ENCODE results near the gene CBY2. TPM values are rescaled to one million over a fixed set of nuclear protein-coding genes. Genes with fewer than 3 reads are reported as not detected.
A peak's percentile ranks its signal among the peaks of the same experiment; 100 is the strongest.

CBY2 gene
- total and polyA plus RNA-seq, 10 of the 15 experiments (the other 5 are each of a cell fraction or from before 2014, with no cell fraction given), result 0.08 to 0.64 (median 0.23) TPM; not detected in 6

DNA sequence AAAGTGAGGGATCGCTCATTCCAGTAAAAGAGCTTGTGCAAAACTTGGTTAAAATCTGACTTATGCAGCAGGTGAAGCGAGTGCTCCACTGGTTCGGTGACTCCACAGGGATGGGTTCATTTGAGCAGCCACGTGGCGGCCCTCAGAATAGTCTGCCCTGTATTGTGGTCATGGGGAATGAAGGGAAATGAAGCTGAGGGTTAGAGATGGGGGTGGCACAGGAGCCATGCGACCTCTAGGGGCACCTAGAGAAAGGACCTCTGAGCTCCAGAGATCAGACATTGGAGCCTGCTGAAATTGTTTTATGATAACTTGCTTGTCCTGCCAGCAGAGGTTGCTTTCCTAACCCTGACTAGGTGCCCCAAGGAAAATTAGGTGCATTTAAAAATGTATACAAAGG is 26.6 kb downstream of the CBY2 start:
- no peaks in the 10 kb centered on the region for H3K36me3 ChIP-seq (ENCODE audit: control insufficient read depth in 2 of 2, insufficient read depth in 2 of 2, low read length in 1 of 2)
- ChIA-PET RAD21 (ENCODE audit: unreplicated experiment) (interaction anchor here (0.8 to 1.8 kb wide), 8 partner anchors 11 to 561 kb away, joined by 3 to 22 read pairs (median 4); no protein-coding TSS in a partner anchor), CTCF (interaction anchor here (0.7 to 3.6 kb wide), 19 partner anchors 9 to 659 kb away, joined by 3 to 49 read pairs (median 5); partner anchors contain the start of gene CBY2), SMC1A (ENCODE audit: uncharacterized antibody, unreplicated experiment) (interaction anchor here (0.6 to 1.8 kb wide), 12 partner anchors 10 to 177 kb away, joined by 3 to 28 read pairs (median 3); no protein-coding TSS in a partner anchor), POLR2A (no interaction called here)
- H3K79me2 ChIP-seq (ENCODE audit: control insufficient read depth, insufficient read depth, low read length), result no peaks in the 10 kb centered on the region
- intact Hi-C loops (cut with micrococcal nuclease; ENCODE audit: unreplicated experiment), result loop anchor here (1.0 to 2.0 kb wide), 2 partner anchors 105 to 218 kb away; no protein-coding TSS in a partner anchor
- ATAC-seq (peak; percentile 99), FAIRE-seq (no peak), DNase-seq (ENCODE audit: low read depth, low spot score) (no peak)
- no peaks in the 10 kb centered on the region for H4K20me1 ChIP-seq (ENCODE audit: control insufficient read depth, insufficient read depth)
- no peak overlapping the region for H3K4me2 ChIP-seq (ENCODE audit: control insufficient read depth, insufficient read depth)
- in situ Hi-C loops (cut with MboI), result loop anchor here (10.0 kb wide), 1 partner anchor 184 kb away; no protein-coding TSS in a partner anchor
- H3K27ac ChIP-seq (ENCODE audit: control insufficient read depth, insufficient read depth), result no peak overlapping the region
- no peaks in the 10 kb centered on the region for H3K9me3 ChIP-seq (replicated peaks; ENCODE audit: control insufficient read depth, insufficient read depth, low read length)
- no peaks in the 10 kb centered on the region for H3K27me3 ChIP-seq (replicated peaks in 1 of 2; ENCODE audit: control insufficient read depth in 2 of 2, insufficient read depth in 2 of 2, low read length in 1 of 2)
- H3K9ac ChIP-seq (ENCODE audit: control insufficient read depth, insufficient read depth, low read length), result no peak overlapping the region
- no TSS peak for BruUV-seq (replicated peaks)
- H2AFZ ChIP-seq (ENCODE audit: control insufficient read depth, low read depth, low read length), result no peak overlapping the region
- TF ChIP-seq, protein P1, sequence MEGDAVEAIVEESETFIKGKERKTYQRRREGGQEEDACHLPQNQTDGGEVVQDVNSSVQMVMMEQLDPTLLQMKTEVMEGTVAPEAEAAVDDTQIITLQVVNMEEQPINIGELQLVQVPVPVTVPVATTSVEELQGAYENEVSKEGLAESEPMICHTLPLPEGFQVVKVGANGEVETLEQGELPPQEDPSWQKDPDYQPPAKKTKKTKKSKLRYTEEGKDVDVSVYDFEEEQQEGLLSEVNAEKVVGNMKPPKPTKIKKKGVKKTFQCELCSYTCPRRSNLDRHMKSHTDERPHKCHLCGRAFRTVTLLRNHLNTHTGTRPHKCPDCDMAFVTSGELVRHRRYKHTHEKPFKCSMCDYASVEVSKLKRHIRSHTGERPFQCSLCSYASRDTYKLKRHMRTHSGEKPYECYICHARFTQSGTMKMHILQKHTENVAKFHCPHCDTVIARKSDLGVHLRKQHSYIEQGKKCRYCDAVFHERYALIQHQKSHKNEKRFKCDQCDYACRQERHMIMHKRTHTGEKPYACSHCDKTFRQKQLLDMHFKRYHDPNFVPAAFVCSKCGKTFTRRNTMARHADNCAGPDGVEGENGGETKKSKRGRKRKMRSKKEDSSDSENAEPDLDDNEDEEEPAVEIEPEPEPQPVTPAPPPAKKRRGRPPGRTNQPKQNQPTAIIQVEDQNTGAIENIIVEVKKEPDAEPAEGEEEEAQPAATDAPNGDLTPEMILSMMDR (IDR thresholded peaks at IDR 0.05 in 2 of 3, conservative IDR thresholded peaks at IDR 0.05 in 1 of 3; ENCODE audit: control insufficient read depth in 2 of 3, extremely low read depth in 1 of 3, insufficient read depth in 1 of 3, low read depth in 3 of 3, low read length in 3 of 3), result peak; percentile 58 to 62 (median 61)
- TF ChIP-seq, protein P2, sequence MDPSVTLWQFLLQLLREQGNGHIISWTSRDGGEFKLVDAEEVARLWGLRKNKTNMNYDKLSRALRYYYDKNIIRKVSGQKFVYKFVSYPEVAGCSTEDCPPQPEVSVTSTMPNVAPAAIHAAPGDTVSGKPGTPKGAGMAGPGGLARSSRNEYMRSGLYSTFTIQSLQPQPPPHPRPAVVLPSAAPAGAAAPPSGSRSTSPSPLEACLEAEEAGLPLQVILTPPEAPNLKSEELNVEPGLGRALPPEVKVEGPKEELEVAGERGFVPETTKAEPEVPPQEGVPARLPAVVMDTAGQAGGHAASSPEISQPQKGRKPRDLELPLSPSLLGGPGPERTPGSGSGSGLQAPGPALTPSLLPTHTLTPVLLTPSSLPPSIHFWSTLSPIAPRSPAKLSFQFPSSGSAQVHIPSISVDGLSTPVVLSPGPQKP (IDR thresholded peaks at IDR 0.05; ENCODE audit: low read depth, low read length), result no peak
- TF ChIP-seq SMC3 (IDR thresholded peaks at IDR 0.05; ENCODE audit: borderline replicate concordance, low read length), result peak; percentile 43; the same call in 1 of the 2 replicates
- peak; percentile 70 for TF ChIP-seq RAD21 (IDR thresholded peaks at IDR 0.05; ENCODE audit: insufficient read depth, low read depth, low read length)
- no peak for TF ChIP-seq NFYA (IDR thresholded peaks at IDR 0.05; ENCODE audit: borderline replicate concordance, low read depth, low read length)
- peak; percentile 20; the same call in 1 of the 2 replicates for TF ChIP-seq RUNX3 (IDR thresholded peaks at IDR 0.05; ENCODE audit: low read length)
- no peaks in the 10 kb centered on the region for H3K4me1 ChIP-seq (ENCODE audit: control insufficient read depth, insufficient read depth, low read length)
- WGBS (ENCODE audit: insufficient coverage, insufficient replicate concordance, low lambda C conversion rate, missing lambda C conversion rate), result 48% methylated on average over 6 of the region's 6 CpGs
- no peak overlapping the region for H3K4me3 ChIP-seq

All from GM12878 (cell line).